Measurements from ENCODE around the gene GALR3.

Gene GALR3

DNA sequence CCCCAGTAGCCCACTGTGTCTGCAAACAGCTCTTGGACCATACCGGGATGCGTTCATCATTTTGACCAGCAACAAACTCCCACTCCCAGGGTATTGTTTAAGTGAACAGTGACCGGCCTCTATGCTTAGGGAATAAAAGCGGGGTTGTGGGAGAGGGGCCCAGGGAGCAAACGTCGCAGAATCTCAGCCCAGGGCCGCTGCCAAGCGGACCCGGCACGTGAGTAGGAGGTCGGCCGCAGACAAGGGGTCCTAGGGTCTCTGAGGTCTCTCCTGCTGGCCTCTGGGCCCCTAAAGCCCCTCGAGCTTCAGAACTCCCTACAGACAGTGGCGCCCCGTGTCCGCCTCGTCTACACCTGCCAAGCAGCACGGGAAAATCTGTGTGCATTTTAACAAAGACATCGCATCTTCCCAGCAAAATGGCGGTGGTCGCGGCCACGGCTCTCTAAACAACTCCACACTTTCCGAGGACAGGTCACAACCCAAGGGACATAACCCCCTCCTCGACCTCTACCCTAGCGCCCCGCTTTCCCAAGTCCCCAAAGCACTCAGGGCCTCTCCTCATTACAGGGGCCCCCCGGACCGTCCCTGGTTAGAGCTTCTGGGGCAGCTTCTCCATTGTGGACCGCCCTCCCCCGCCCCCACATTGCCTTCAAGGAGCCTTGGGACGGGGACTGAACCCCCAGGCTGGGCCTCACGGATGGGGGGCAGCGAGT lies 19.4 kb upstream of the GALR3 start:
- FAIRE-seq: no peak

DNA sequence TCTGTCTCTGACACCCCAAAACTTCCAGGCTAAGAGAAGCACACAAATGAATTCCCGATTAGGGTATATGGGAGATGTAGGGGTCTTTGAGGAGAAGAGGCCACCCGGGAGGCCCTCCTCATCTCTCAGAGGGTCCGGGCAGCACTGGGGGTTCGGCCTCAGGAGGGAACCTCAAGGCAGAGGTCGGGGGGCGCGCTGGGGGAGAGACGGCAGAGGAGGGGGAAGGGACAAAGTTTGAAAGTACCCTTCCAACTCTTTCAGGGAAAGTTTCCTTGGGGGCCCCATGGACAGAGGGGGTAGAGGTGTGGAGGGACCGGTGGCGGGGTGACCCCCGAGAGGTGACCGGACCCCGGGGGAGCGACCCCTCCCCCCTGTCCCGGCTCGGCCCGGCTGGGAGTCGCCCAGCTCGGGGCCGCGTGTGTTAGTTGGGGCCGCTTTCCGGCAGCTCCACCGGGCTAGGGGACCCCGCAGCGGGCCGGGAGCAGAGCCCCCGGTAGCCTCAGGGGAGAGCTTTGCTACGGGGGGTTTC lies 18.8 kb upstream of the GALR3 start:
- FAIRE-seq: no peak

DNA sequence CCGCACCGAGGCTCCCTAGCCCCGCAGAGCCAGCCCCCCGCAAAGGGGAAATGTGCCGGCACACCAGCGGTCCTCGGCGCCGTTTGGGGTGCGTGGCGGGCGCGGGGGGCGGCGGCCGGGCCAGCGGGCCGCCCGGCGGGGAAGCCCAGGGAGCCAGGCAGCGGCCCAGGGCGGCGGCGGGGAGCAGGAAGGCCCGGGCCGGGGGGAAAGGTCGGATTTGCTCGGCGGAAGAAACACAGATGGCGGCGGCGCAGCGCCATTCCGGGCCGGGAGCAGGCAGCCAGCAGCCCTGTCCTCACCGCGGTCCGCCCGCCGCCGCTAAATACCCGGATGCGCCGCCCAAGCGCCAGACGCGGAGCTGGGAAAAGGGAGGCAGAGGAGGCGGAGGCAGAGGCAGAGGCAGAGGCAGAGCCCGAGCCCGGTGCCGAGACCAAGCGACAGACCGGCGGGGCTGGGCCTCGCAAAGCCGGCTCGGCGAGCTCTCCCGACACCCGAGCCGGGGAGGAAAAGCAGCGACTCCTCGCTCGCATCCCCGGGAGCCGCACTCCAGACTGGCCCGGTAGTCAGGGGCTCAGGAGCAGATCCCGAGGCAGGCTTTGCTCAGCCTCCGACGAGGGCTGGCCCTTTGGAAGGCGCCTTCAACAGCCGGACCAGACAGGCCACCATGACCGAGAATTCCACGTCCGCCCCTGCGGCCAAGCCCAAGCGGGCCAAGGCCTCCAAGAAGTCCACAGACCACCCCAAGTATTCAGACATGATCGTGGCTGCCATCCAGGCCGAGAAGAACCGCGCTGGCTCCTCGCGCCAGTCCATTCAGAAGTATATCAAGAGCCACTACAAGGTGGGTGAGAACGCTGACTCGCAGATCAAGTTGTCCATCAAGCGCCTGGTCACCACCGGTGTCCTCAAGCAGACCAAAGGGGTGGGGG lies 18.0 kb upstream of the GALR3 start:
- no peak for FAIRE-seq

DNA sequence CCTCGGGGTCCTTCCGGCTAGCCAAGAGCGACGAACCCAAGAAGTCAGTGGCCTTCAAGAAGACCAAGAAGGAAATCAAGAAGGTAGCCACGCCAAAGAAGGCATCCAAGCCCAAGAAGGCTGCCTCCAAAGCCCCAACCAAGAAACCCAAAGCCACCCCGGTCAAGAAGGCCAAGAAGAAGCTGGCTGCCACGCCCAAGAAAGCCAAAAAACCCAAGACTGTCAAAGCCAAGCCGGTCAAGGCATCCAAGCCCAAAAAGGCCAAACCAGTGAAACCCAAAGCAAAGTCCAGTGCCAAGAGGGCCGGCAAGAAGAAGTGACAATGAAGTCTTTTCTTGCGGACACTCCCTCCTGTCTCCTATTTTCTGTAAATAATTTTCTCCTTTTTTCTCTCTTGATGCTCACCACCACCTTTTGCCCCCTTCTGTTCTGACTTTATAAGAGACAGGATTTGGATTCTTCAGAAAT lies 17.3 kb upstream of the GALR3 start:
- FAIRE-seq: no peak

DNA sequence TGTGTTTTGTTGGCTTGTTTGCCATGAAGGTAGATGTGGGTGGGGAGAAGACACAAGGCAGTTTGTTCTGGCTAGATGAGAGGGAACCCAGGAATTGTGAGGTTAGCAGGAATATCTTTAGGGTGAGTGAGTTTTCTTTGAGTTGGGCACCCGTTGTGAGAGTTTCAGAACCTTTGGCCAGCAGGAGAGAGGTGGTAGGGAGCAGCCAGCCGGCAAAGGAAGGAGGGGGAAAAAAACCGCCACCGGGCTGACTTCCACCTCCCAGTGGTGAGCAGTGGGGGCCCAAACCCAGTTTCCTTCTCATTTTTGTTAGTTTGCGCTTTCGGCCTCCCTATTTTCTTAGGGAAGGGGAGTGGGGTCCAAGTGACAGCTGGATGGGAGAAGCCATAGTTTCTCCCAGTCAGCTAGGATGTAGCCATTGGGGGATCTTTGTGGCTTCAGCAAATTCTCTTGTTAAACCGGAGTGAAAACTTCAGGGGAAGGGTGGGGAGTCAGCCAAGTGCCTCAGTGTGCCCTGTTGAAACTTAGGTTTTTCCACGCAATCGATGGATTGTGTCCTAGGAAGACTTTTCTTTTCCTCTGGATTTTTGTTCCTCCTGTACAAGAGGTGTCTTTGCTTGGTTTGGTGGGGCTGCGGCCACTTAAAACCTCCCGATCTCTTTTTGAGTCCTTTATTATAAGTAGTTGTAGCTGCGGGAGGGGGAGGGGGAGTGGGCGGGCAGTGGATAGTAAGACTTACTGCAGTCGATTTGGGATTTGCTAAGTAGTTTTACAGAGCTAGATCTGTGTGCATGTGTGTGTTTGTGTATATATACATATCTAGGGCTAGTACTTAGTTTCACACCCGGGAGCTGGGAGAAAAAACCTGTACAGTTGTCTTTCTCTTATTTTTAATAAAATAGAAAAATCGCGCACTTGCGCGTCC lies 16.5 kb upstream of the GALR3 start:
- FAIRE-seq: no peak

DNA sequence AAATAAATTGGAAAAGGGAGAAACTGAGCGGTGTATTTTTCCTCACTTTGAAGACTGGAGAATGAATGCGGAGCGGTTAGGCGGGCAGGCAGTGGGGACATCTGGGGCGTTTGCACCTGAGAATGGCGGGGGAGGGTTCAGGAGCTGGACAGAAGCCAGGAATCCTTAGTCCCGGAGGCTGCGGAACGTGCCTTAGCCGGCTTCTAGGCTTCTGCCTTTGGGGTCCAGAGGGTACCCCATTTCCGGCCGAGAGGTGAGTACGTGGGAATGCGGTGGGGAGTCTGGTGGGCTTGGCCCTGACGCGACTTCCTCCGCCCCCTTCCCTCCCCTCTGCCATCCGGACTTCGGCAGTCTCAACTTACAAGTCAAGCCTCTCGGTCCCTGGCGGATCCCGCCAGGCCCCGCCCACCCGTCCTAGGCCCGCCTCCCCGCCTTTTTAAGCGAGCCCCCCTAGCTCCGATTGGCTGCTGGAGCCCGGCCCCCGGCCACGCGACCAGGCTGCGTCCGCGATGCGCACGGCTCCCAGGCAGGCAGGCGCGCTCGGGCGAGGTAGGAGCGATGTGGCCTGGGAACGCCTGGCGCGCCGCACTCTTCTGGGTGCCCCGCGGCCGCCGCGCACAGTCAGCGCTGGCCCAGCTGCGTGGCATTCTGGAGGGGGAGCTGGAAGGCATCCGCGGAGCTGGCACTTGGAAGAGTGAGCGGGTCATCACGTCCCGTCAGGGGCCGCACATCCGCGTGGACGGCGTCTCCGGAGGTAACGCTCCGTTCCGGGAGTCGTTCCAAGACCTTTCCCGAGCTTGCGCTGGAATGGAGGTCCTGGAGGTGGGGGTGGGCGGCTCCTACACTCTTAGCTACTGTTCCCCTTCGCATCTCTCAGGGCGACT lies 15.5 kb upstream of the GALR3 start, which contains the start of gene GCAT:
Gene GCAT, plus strand, starts transcription at position 525 of the 884 bp plus-strand sequence. Its CDS starts 34 bp downstream, at position 559.
- FAIRE-seq: peak; percentile 18

DNA sequence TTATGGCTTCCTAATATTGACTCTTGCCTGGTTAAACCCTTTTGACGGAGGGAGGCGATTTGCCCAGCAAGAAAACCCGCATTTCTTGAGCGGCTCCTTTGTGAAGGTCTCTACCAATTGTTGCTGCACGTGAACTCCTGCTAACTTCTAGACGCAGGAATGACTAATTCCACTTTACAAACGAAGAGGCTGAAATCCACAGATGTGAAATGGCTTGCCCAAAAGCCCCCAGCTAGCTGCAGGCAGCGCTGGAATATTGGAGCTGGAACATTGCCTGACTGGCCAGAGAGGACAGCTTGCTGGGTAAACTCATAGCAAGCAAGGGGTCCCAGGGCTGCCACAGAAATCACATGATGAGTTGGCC lies 14.9 kb upstream of the GALR3 start:
- no peak for FAIRE-seq

DNA sequence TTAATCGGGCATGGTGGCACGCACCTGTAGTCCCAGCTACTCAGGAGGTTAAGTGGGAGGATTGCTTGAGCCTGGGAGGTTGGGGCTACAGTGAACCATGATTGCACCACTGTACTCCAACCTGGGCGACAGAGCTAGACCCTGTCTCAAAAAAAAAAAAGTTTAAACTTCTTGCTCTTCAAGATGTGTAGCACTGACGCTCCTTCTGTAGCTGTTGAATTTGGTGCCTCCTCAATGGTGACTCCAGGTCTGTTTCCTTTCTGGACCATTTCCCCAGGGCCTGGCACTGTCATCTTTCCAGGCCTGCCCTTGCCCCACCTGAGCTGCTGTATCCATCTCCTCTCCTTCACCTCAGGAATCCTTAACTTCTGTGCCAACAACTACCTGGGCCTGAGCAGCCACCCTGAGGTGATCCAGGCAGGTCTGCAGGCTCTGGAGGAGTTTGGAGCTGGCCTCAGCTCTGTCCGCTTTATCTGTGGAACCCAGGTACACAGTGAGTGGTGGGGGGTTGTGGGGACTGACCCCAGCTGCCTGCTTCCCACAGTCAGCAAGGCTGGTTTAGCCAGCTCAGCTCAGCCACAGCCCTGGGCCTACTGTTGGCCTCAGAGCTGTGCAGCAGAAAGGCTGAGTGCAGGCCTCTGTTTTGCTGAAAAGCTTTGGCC lies 13.4 kb upstream of the GALR3 start:
- no peak for FAIRE-seq

DNA sequence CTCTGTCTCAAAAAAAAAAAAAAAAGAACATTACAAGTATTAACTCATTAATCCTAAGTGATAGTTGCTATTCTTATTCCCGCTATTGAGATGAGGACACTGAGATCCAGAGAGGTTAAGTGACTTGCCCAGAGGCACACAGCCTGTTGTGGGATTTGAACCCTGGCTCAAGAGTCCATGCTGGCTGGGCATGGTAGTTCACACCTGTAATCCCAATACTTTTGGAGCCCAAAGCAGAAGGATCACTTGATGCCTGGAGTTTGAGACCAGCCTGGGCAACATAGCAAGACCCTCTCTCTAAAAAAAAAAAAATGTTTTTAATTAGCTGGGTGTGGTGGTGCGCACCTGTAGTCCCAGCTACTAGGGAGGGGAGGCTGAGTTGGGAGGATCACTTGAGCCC lies 11.3 kb upstream of the GALR3 start:
- no peak for FAIRE-seq

DNA sequence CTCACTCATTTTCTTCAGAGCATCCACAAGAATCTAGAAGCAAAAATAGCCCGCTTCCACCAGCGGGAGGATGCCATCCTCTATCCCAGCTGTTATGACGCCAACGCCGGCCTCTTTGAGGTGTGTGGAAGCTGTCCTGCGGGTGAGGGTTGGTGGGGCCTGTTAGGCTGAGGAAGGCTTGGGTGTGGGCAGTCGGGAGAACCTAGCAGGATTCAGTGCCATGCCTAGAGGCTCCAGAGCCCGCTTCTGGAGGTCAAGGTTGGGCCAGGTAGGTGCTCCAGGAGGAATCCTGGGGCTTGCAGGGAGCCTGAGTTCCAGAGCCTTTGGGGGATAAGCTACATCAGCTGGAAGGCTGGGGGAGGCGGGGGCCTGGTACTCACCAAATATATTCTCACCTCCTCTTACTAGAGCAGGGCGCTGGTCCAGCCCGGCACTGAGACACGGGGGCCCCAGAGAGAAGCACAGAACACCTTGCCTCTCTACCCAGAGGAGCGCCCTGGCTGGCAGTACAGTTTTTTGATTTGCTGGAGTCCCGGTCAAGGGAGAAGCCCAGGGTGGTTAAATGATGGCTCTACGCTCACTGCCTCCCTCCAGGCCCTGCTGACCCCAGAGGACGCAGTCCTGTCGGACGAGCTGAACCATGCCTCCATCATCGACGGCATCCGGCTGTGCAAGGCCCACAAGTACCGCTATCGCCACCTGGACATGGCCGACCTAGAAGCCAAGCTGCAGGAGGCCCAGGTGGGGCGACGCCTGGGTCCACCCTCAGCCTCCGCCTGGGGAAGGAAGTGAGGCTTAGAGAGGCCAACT lies 10.1 kb upstream of the GALR3 start:
- no peak for FAIRE-seq

DNA sequence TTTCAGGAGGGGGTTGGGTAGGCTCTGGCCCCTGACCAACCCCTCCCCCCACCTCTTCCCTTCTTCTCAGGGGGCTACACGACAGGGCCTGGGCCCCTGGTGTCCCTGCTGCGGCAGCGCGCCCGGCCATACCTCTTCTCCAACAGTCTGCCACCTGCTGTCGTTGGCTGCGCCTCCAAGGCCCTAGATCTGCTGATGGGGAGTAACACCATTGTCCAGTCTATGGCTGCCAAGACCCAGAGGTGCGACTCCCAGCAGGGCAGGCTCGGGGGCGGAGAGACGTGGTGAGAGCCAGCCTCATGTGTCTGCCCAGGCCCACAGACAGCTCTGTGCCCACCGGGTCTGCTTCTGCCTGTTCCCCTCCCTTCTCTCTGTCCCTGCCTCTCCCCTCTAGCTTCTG lies 7.6 kb upstream of the GALR3 start:
- FAIRE-seq: no peak

DNA sequence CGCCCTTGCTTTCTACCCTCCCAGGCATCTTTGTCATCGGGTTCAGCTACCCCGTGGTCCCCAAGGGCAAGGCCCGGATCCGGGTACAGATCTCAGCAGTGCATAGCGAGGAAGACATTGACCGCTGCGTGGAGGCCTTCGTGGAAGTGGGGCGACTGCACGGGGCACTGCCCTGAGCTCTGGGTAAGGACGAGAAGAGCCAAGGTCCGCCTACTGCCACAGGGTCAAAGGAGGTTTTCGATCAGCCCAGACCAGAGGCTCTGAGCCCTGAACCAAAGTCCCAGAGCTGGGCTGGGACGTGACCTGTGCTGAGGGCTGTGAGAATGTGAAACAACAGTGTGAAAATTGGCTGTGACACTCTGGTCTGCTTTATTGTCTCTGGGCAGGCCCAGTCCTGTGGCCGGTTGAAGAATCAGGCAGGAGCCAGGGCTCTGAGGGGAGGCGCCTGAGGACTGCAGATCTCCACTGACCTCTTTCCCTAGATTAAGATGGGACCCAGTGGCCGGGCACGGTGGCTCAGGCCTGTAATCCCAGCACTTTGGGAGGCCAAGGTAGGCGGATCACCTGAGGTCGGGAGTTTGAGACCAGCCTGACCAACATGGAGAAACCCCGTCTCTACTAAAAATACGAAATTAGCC lies 6.5 kb upstream of the GALR3 start:
- no peak for FAIRE-seq

DNA sequence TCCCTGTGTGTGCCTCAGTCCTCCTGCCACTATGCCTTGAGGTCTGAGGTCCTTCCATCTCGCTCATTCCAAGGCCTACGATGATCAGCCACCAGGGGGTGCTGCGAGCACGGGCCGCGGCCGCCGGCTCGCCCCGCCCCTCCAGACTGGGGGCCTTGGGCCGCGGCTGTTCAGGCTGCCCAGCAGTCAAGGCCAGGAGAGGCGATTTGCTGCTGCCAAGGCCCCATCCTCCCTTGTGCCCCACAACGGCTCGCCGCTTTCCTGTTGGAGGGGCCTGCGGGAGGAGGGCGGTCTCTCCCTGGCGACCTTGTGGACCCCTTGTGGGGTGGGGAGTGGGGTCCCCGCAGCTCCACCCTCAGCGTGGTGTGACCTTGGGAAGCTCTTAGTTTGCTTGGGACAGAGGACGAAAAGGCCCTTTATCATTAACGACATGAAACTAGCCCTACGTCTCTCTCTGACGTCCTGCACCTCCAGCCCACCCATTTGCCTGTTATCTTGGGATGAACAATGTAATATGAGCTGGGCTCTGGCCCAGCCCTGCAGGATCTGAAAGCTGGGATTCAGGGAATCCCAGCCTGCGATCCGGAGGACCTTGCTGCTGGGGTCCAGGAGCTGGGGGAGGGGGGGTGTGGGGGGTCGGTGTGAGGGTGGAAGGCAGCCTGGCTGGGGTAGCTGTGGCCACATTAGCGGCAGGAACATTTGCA lies 5.3 kb upstream of the GALR3 start:
- no peak for FAIRE-seq

DNA sequence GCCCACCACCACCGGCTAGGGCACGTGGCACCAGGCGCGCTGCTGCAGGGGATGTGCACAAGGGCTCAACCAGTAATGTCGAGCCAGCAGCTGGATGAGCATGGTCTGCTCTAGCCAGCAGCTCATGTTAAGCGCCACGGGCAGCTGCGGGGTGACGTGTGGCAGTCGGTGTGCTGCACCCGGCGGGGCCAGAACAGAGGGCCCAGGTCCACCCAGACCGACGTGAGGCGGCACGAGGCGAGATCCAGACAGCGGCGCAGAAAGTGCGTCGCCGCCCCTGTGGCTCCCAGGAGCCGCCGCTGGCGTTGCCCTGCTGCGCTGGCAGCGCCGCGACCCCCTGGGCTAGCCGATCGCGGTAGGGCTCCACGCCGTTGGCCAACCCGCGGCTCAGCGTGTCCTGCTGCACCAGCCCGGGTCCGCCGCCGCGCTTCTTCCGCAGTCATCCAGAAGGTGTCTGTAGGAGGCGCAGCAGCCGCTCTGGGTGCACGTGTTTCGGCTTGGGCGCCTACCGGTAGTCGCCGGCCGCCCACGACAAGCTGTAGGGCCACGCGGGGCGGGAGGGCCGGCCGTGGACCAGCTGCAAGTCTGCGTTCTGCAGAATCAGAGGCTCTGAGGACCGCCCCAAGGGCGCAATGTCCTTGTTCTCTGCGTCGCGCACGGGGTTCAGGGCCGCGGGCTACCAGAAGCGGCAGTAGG lies 4.6 kb upstream of the GALR3 start:
- no peak for FAIRE-seq

DNA sequence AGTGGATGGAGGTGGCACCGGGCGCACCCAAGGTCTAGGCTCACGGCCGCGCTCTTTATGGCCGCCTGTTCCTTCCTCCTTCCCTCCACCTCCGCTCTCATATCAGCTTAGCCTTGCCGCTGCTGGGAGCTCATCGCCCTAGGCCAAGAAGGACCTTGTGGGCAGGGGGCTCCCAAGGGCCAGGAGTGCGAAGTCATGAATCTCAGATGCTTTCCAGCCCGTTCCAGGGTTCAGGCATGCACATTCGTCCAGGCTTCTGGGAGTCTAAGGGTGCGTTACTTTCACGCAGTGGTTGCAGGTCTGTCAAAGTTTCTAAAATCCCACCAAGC lies 4.1 kb upstream of the GALR3 start:
- no peak for FAIRE-seq

DNA sequence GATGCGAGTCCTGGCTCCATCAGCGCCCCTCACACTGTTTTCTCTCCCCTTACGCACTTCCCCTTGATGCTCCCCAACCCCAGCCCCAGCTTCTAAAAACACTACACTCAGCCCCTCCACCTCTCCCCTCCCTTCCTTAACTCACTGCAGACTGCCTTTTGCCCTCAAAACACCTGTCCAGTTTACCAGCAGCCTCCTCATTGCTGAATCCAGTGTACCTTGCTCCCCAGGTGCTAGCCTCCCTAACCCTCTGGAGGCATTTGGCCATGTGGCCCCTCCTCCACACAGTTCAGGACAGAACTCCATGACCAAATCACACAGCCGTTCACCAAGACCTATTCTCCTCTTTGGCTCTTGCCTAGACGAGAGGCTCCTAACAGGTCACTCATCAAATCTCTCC lies 2.8 kb upstream of the GALR3 start:
- no peak for FAIRE-seq

DNA sequence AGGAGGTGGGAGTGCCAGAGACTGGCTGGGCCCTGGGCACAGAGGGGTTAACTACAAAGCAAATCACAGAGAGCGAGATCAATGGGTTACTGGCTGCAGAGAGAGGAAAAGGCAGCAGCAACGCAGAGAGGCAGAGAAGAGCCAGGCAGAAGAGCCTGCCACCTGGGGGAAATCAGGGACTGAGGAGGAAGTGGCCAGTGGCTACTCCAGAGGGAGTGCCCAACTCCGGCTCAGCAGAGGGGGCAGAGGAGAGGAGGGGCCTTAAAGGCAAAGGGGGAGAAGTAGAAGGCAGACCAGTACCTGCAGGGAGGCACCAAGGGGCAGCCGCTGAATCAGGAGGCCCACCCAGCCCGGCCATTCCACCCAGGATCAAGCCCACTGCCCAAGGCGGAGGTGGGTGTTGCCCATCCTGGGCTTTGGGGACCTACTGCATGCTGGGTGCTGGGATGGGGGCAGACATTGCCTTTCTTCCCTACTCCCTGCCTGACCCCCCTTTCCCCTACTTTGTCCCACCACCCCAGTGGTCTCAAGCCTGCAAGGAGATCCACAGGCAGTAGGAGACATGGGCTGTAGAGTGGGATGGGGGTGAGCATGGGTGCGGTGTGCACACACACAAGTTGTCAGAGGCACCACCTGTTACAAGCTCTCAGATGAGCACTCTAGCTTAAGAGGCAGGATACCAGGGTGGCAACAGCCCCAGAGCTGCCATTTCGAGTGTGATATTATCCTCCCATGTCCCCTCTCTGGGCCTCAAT lies 926 bp upstream of the GALR3 start:
- FAIRE-seq: no peak
